Large intestine (tissue), 3 donors: ENCODE data around the gene HYAL3. TPM values are rescaled to one million over a fixed set of nuclear protein-coding genes. Genes with fewer than 3 reads are reported as not detected.

Experiments used
- DNase-seq, 2 donors: peaks; one replicate each; pipeline versions ENCODE4 v3.0.0 to v3.0.0-alpha.2; 2013
- H3K27ac ChIP-seq: one replicate; pipeline ENCODE4 v1.5.1; 2013; ENCODE audit warnings: low read length
- H3K27me3 ChIP-seq: 2 replicates; pipeline ENCODE4 v1.6.1; 2013; ENCODE audit warnings: low read length; ENCODE audit not compliant: control insufficient read depth, insufficient read depth
- H3K36me3 ChIP-seq: 2 replicates; pipeline ENCODE4 v1.6.1; 2013; ENCODE audit warnings: low read length; ENCODE audit not compliant: control insufficient read depth, insufficient read depth
- H3K4me1 ChIP-seq: one replicate; pipeline ENCODE4 v1.6.1; 2013; ENCODE audit warnings: low read length; ENCODE audit not compliant: control insufficient read depth, insufficient read depth
- H3K4me3 ChIP-seq: one replicate; pipeline ENCODE4 v1.5.1; 2013; ENCODE audit warnings: low read length
- H3K9me3 ChIP-seq: one replicate; pipeline ENCODE4 v1.6.1; 2013; ENCODE audit warnings: mild to moderate bottlenecking, low read depth, low read length, moderate library complexity; ENCODE audit not compliant: control insufficient read depth
- WGBS: methylation state at CpG from one replicate; pipeline ENCODE4 v1.1.5; 2013; ENCODE audit warnings: low lambda C conversion rate; ENCODE audit not compliant: insufficient coverage; 5-methylcytosine and 5-hydroxymethylcytosine counted together
- polyA plus RNA-seq: library from polyadenylated mRNA; unstranded; fragments of 120-200 nt; gene quantifications from one replicate; pipeline ENCODE4 v1.2.1, GENCODE V29; 2013

Gene HYAL3
- polyA plus RNA-seq, 1 donor = 2.7 TPM

DNA sequence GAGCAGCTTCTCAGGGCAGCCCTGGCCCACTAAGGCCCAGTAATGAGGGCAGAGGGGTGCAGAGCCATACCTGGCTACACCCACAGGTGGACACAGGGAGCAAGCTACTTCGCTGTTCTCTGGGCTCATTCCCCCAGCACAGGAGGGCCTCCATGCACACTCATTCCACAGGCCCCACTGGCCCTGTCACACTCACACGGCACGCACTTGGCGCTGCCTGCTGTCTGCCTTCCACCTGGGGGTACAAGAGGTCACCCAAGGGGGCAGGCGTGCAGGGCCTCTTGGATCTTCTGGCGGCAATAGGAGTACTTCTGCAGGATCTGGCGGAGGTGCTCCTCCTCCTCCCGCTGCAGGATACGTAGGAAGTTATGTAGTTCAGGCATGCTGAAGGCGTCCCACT lies 31.1 kb upstream of the HYAL3 start:
- no peak for DNase-seq
- no CpG with 5 or more reads among the region's 10 CpGs for WGBS
- Histone ChIP-seq H3K4me1 (peaks cover 21% of the 10 kb centered on the region), H3K9me3 (no peaks in the 10 kb centered on the region), H3K4me3 (no peak overlapping the region), H3K27ac (no peak overlapping the region), H3K27me3 (no peaks in the 10 kb centered on the region), H3K36me3 (peaks cover 42% of the 10 kb centered on the region)

- peaks cover 30% of the 10 kb centered on the region for H3K4me1 ChIP-seq
- H3K4me3 ChIP-seq = peak within 1 kb of the TSS; percentile 89
- no peaks in the 10 kb centered on the region for H3K27me3 ChIP-seq
- peak within 1 kb of the TSS; percentile 83 for H3K27ac ChIP-seq
- DNase-seq = peak; percentile 97
- peaks cover 47% of the 10 kb centered on the region for H3K36me3 ChIP-seq
- no peaks in the 10 kb centered on the region for H3K9me3 ChIP-seq
- WGBS = 50% methylated on average over 2 of the region's 55 CpGs
Observed at GRCh38 chr3:50327943-50328691, 28.9 kb upstream of the HYAL3 start, which contains the start of gene TUSC2. TSS of gene TUSC2 (minus strand) at chr3:50328223. CDS start at chr3:50328099, 124 bp downstream.

GRCh38 chr3:50327129-50327528 lies 27.9 kb upstream of the HYAL3 start:
- DNase-seq = no peak
- peaks cover 45% of the 10 kb centered on the region for H3K36me3 ChIP-seq
- H3K27me3 ChIP-seq = no peaks in the 10 kb centered on the region
- peak overlapping the region; percentile 89 for H3K4me3 ChIP-seq
- H3K9me3 ChIP-seq = no peaks in the 10 kb centered on the region
- no CpG with 5 or more reads among the region's 4 CpGs for WGBS
- H3K4me1 ChIP-seq = peaks cover 40% of the 10 kb centered on the region
- no peak overlapping the region for H3K27ac ChIP-seq

DNA sequence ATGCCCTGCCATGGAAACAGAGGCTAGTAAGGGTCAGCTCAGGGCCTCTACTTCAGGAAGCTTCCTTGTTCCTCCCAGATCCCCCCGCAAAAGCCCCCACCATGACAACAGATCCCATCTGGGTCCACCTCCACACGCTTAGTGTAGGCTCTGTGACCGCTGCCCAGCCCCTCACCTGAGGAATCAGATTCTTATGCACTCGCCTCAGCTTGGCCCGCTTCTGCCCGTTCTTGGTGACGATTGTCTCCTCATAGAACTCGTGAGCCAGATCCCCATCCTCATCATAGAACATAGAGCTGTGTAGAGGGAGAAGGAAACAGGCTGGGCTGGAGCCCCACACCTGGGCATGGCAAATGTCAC lies 27.0 kb upstream of the HYAL3 start:
- DNase-seq = no peak
- Histone ChIP-seq H3K4me1 (peaks cover 43% of the 10 kb centered on the region), H3K36me3 (peaks cover 35% of the 10 kb centered on the region), H3K27me3 (no peaks in the 10 kb centered on the region), H3K27ac (no peak overlapping the region), H3K9me3 (no peaks in the 10 kb centered on the region), H3K4me3 (no peak overlapping the region)
- no CpG with 5 or more reads among the region's 8 CpGs for WGBS

DNA sequence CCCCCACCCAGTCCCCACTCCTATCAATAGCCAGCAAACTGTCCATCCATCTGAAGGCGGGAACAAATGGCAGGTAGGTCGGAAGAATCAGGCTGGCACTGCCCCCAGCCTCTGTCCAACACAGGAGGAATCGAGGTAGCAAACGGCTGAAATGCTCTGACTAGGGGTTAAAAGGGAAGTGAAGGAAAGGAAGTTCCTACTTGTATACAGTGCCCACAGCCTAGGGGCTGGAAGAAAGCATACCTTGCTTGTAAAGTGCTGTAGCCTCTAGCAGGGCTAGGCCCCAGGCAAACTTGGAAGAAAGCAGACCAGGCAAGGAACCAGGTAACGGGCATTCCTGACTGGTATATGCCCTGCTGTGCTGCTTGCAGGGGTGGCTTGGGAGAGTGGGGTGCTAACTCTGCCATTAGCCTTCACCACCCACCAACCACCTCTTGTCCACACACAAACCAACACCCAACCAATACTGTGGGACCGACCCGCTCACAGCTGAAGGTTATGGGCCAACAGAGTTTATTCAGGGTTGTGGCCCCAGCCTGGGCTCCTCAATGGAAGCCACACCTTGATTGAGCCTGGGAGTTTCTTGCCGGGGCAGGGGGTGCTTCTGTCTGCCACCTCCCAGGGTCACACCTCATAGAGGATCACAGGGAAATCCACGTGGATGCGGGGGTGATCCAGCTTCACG lies 26.4 kb upstream of the HYAL3 start:
- peaks cover 30% of the 10 kb centered on the region for H3K36me3 ChIP-seq
- H3K27me3 ChIP-seq = no peaks in the 10 kb centered on the region
- no peaks in the 10 kb centered on the region for H3K9me3 ChIP-seq
- 100% methylated on average over 2 of the region's 11 CpGs for WGBS
- peaks cover 43% of the 10 kb centered on the region for H3K4me1 ChIP-seq
- no peak overlapping the region for H3K4me3 ChIP-seq
- no peak overlapping the region for H3K27ac ChIP-seq
- no peak for DNase-seq

DNA sequence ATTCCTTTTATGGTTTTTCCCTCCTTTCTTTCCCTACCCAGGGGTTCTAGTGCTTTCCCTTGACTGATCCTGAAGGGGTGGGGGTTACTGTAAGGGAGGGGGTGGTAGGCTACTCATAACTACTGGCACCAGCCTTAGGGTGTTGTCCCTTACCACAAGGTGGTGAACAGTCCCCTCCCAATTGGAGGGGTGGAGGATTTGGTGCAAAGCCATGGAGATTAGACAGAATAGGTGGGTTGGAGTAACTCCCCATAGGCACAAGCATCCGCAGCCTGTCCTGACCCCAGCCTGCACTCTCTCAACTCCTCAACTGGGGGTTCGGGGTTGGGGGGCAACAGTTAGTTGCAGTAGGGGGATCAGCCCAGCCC lies 25.9 kb upstream of the HYAL3 start:
- Histone ChIP-seq H3K27ac (no peak overlapping the region), H3K36me3 (peaks cover 25% of the 10 kb centered on the region), H3K9me3 (no peaks in the 10 kb centered on the region), H3K4me3 (no peak overlapping the region), H3K4me1 (peaks cover 47% of the 10 kb centered on the region), H3K27me3 (no peaks in the 10 kb centered on the region)
- WGBS = no CpG with 5 or more reads among the region's 2 CpGs
- DNase-seq = no peak

GRCh38 chr3:50324351-50325112 lies 25.3 kb upstream of the HYAL3 start:
- no peak overlapping the region for H3K4me3 ChIP-seq
- no peaks in the 10 kb centered on the region for H3K9me3 ChIP-seq
- H3K27ac ChIP-seq = peak overlapping the region; percentile 94
- H3K36me3 ChIP-seq = peaks cover 23% of the 10 kb centered on the region
- peak; percentile 86 to 88 for DNase-seq
- peaks cover 52% of the 10 kb centered on the region for H3K4me1 ChIP-seq
- H3K27me3 ChIP-seq = no peaks in the 10 kb centered on the region
- no CpG with 5 or more reads among the region's 4 CpGs for WGBS

DNA sequence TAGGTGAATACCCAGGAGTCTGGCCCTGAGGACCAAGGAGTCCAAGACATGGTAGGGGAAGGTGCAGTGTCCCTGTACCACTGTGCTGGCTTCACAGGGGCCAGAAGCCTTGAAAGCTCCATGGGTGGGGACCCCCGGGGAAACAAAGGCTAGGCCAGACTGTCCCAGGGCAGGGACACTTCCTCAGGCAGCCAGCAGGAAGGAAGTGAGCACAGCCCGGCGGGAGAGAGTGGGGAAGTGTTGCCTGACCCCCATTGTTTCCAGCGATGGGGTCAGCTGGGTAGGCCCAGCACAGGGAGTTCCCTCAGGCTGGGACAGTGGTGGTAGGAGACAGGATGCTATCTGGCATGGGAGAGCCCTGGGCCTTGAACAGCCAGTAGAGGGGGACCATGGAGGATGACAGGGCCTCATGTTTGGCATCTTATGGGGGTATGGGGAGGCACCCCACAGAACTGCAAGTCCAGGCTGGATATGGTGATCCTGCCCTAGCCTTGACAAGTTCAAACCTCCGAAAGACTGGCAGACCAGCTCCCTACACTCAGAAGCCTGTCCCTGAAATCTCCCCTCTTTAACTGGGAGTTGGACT lies 24.5 kb upstream of the HYAL3 start:
- H3K36me3 ChIP-seq = peaks cover 27% of the 10 kb centered on the region
- H3K4me3 ChIP-seq = no peak overlapping the region
- WGBS = no CpG with 5 or more reads among the region's 5 CpGs
- no peaks in the 10 kb centered on the region for H3K9me3 ChIP-seq
- H3K27ac ChIP-seq = peak overlapping the region; percentile 94
- no peak for DNase-seq
- H3K27me3 ChIP-seq = no peaks in the 10 kb centered on the region
- H3K4me1 ChIP-seq = peaks cover 60% of the 10 kb centered on the region

GRCh38 chr3:50323092-50323600 lies 23.9 kb upstream of the HYAL3 start:
- H3K36me3 ChIP-seq = peaks cover 32% of the 10 kb centered on the region
- WGBS = no CpG with 5 or more reads among the region's 4 CpGs
- no peaks in the 10 kb centered on the region for H3K27me3 ChIP-seq
- H3K9me3 ChIP-seq = no peaks in the 10 kb centered on the region
- peaks cover 60% of the 10 kb centered on the region for H3K4me1 ChIP-seq
- DNase-seq = peak in 1 of 2 donors; percentile 34
- no peak overlapping the region for H3K4me3 ChIP-seq
- H3K27ac ChIP-seq = peak overlapping the region; percentile 94
